Measurements from ENCODE around the gene SH2B2.
"Not testable (repeated sequence)": the region's sequence is repeated elsewhere in the genome, so short reads cannot be mapped to it uniquely, and the experiment has no call there.

The SH2B2 gene

GRCh38 chr7:102337420-102337819, 50.8 kb downstream of the SH2B2 start:
- not testable (repeated sequence) for FAIRE-seq

DNA sequence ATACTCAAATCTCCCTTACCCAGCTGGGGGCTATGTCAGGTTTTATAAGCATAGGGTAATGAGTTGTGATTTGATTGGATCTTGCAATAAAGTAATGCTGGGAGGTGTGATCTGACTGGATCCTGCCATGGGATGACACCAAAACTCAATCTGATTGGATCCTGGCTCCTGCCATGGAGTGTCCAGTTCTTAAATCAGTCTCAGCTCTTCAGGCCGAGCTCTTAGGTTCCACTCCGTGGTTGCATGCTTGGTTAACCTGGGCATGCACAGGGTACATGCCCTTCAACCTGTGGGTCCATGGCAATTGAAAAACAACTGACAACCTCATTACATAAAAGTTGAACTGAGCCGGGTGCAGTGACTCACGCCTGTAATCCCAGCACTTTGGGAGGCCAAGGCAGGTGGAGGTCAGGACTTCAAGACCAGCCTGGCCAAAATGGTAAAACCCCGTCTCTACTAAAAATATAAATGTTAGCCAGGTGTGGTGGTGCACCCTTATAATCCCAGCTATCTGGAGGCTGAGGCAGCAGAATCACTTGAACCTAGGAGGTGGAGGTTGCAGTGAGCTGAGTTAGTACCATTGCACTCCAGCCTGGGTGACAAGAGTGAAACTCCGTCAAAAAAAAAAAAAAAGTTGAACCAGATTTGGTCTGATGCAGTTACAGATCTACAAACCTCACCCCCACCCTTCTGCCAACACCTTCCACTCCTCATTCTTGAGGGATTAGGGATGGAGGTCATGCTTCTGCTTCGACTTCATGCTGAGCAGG, 54.1 kb downstream of the SH2B2 start:
- not testable (repeated sequence) for FAIRE-seq

- not testable (repeated sequence) for FAIRE-seq
Measured at GRCh38 chr7:102346983-102347382, 60.3 kb downstream of the SH2B2 start.

DNA sequence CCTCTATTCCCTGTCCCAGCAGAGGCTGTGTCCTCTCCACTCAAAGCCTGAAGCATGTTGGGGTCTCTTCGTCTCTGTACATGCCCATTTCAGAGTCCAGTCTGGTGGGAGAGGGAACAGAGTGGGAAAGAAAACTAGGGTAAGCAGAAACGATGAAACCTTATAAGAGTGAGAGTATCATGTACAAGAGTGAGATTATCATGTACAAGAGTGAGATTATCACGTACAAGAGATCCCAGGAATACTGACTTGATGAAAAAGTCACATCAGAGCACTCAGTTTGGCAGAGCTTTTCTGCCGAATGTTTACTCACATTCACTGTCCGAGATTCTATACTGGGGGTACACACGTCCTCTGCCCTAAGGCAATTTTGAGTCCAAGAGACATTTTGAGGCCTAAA, 69.7 kb downstream of the SH2B2 start, which contains the start of gene SPDYE6:
SPDYE6 (minus strand) TSS at position 101 of the 400 bp plus-strand sequence. CDS start 421 bp downstream, outside the sequence.
- not testable (repeated sequence) for FAIRE-seq

DNA sequence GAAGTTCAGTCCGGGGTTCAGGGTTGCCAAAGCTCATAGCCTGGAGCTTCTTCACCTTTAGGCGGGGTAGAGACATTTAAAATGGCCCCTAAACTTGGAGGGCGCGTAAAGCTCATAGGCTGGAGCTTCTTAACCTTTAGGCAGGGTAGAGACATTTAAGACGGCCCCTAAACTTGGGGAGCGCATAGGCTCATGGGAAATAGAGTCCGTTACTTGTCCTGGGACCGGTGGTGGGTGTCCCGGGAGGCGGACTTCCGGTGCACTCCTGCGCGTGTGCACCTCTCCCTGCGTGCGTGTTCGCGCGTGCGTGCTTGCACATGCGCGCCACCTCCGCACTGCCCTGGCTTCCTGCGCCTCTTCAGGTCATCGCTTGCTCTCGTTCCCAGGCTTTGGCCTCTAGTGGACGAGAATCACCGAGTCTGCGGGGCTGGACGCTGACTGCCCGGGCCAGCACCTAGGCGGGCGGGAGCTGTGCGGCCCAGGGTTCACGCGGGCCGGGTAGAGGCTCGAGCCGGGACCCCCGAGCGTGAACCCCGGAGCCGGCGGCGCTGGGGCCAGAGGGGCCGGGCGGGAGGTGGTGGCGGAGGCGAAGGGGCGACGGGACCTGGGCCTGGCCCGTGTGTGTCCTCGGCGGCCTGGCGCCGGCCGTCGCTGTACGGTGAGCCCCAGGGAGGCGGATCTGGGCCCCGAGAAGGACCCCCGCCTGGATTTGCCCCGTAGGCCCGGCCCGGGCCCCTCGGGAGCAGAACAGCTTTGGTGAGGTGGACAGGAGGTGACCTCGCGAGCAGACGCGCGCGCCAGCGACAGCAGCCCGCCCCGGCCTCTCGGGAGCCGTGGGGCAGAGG, 77.1 kb downstream of the SH2B2 start:
- not testable (repeated sequence) for FAIRE-seq

- FAIRE-seq: not testable (repeated sequence)
Measured at GRCh38 chr7:102364394-102364886, 77.8 kb downstream of the SH2B2 start.

DNA sequence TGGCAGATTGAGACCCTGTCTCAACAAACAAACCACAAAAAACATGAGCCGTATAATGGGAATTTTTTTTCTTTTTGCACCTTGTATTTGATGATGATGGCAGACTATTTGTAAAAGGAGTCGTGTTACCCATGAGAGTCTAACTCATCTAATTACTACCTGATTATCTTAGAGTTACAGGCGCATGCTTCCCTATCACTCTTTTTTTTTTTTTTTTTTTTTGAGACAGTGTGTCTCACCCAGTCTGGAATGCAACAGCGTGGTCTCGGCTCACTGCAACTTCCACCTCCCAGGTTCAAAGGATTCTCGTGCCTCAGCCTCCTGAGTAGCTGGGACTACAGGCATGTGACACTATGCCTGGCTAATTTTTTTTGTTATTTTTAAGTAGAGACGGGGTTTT, 78.7 kb downstream of the SH2B2 start:
- not testable (repeated sequence) for FAIRE-seq

GRCh38 chr7:102370038-102370437, 83.4 kb downstream of the SH2B2 start:
- FAIRE-seq: not testable (repeated sequence)

Measured in colon (tissue), 2 donors.